HepG2 (cell line): Measurements from ENCODE around the gene CBX2. TPM values are rescaled to one million over a fixed set of nuclear protein-coding genes. Genes with fewer than 3 reads are reported as not detected.

Experiments used
- BRD4 ChIP-seq: sonication (generic); formaldehyde crosslinking; IDR thresholded peaks from 2 replicates; pipeline ENCODE4 v1.4.0; 2020; ENCODE audit warnings: missing genetic modification reagents
- CEBPG ChIP-seq: IDR thresholded peaks from 2 replicates; pipeline ENCODE4 v1.6.1; 2016
- EED ChIP-seq: sonication (generic); formaldehyde crosslinking; IDR thresholded peaks from 2 replicates; pipeline ENCODE4 v1.5.0; 2020; ENCODE audit warnings: mild to moderate bottlenecking, missing genetic modification reagents
- HNF4G ChIP-seq, 2 experiments: sonication (generic) in 1 of 2; formaldehyde crosslinking in 1 of 2; IDR thresholded peaks; 2 replicates each; pipeline versions ENCODE4 v1.4.0 to v1.6.1; 2011 to 2020; ENCODE audit warnings: borderline replicate concordance in 2 of 2, low read depth in 2 of 2, mild to moderate bottlenecking in 2 of 2, low read length in 1 of 2, missing genetic modification reagents in 1 of 2, moderate library complexity in 1 of 2
- HNRNPL ChIP-seq: fragments of 200-400 bp; formaldehyde crosslinking; IDR thresholded peaks from 2 replicates; pipeline ENCODE4 v1.6.1; 2017; ENCODE audit warnings: mild to moderate bottlenecking, low read depth, low read length
- KDM3A ChIP-seq: IDR thresholded peaks from 2 replicates; pipeline ENCODE4 v1.6.1; 2018; ENCODE audit warnings: low read depth, missing compliant biosample characterization
- NCOA2 ChIP-seq: sonication (generic); formaldehyde crosslinking; IDR thresholded peaks from 2 replicates; pipeline ENCODE4 v1.8.0; 2022; ENCODE audit warnings: inconsistent platforms
- NFIB ChIP-seq: sonication (generic); formaldehyde crosslinking; IDR thresholded peaks from 2 replicates; pipeline ENCODE4 v1.9.0; 2021; ENCODE audit warnings: missing genetic modification reagents, mild to moderate bottlenecking, borderline replicate concordance
- NR2C2 ChIP-seq: sonication (generic); formaldehyde crosslinking; IDR thresholded peaks from 2 replicates; pipeline ENCODE4 v1.4.0; 2020; ENCODE audit warnings: missing genetic modification reagents, mild to moderate bottlenecking, moderate library complexity, borderline replicate concordance
- NR2F6 ChIP-seq, 2 experiments: IDR thresholded peaks; 2 replicates each; pipeline ENCODE4 v1.6.1; 2016; ENCODE audit warnings: antibody characterized with exemption in 1 of 2, mild to moderate bottlenecking in 1 of 2
- SATB2 ChIP-seq: sonication (generic); formaldehyde crosslinking; IDR thresholded peaks from 2 replicates; pipeline ENCODE4 v1.5.0; 2020; ENCODE audit warnings: missing genetic modification reagents
- SRSF9 ChIP-seq: fragments of 200-400 bp; formaldehyde crosslinking; IDR thresholded peaks from 2 replicates; pipeline ENCODE4 v1.6.1; 2018; ENCODE audit warnings: borderline replicate concordance, mild to moderate bottlenecking, low read depth, low read length; ENCODE audit not compliant: insufficient read depth, poor library complexity, severe bottlenecking
- SSRP1 ChIP-seq: IDR thresholded peaks from 2 replicates; pipeline ENCODE4 v1.6.1; 2016; ENCODE audit warnings: control low read depth
- TOE1 ChIP-seq: sonication (generic); formaldehyde crosslinking; IDR thresholded peaks from 2 replicates; pipeline ENCODE4 v1.4.0; 2020; ENCODE audit warnings: mild to moderate bottlenecking, missing genetic modification reagents
- ZBTB46 ChIP-seq: sonication (generic); formaldehyde crosslinking; IDR thresholded peaks from 2 replicates; pipeline ENCODE4 v1.4.0; 2020; ENCODE audit warnings: mild to moderate bottlenecking, missing genetic modification reagents, borderline replicate concordance
- ZC3H13 ChIP-seq: sonication (generic); formaldehyde crosslinking; IDR thresholded peaks from 2 replicates; pipeline ENCODE4 v1.8.1; 2023; ENCODE audit warnings: mild to moderate bottlenecking, missing genetic modification reagents, moderate library complexity
- ZIK1 ChIP-seq: sonication (generic); formaldehyde crosslinking; IDR thresholded peaks from 2 replicates; pipeline ENCODE4 v1.5.0; 2020; ENCODE audit warnings: mild to moderate bottlenecking, low read depth, missing genetic modification reagents, borderline replicate concordance
- ZKSCAN1 ChIP-seq: fragments of 150-350 bp; IDR thresholded peaks from 2 replicates; pipeline ENCODE4 v1.6.1; 2014; ENCODE audit warnings: low read length
- ZNF101 ChIP-seq: sonication (generic); formaldehyde crosslinking; IDR thresholded peaks from 2 replicates; pipeline ENCODE4 v1.4.0; 2020; ENCODE audit warnings: mild to moderate bottlenecking, low read depth, missing genetic modification reagents, borderline replicate concordance
- ZNF3 ChIP-seq: IDR thresholded peaks from 2 replicates; pipeline ENCODE4 v1.7.0; 2017; ENCODE audit warnings: inconsistent platforms
- ZNF337 ChIP-seq: sonication (generic); formaldehyde crosslinking; IDR thresholded peaks from 2 replicates; pipeline ENCODE4 v1.5.1; 2020; ENCODE audit warnings: missing genetic modification reagents, low read depth, mild to moderate bottlenecking, borderline replicate concordance
- ZNF546 ChIP-seq: sonication (generic); formaldehyde crosslinking; conservative IDR thresholded peaks from 2 replicates; pipeline ENCODE4 v1.8.1; 2023; ENCODE audit warnings: mild to moderate bottlenecking, missing genetic modification reagents
- ZNF672 ChIP-seq: sonication (generic); formaldehyde crosslinking; IDR thresholded peaks from 2 replicates; pipeline ENCODE4 v1.8.1; 2022; ENCODE audit warnings: missing genetic modification reagents
- ZNF790 ChIP-seq: sonication (generic); formaldehyde crosslinking; IDR thresholded peaks from 2 replicates; pipeline ENCODE4 v1.8.0; 2022; ENCODE audit warnings: missing genetic modification reagents, mild to moderate bottlenecking, borderline replicate concordance
- polyA plus RNA-seq, 8 experiments: library from polyadenylated mRNA; depleted of rRNA in 3 of 8; stranded (reverse) in 7 of 8; unstranded in 1 of 8; fragments of >200 nt; fragmentation: Illumina TruSeq in 4 of 8; extraction: Trizol in 4 of 8; gene quantifications; 2 replicates each; pipeline versions ENCODE4 v1.2.1 to v1.2.3, GENCODE V29; 2011 to 2016; ENCODE audit warnings: low read depth in 4 of 8, missing spikeins in 1 of 8, mixed read lengths in 1 of 8; ENCODE audit not compliant: insufficient read depth in 1 of 8
- total RNA-seq, 5 experiments: library from RNA; depleted of rRNA; stranded (reverse); fragments of >200 nt; fragmentation: Illumina TruSeq; extraction: Trizol; gene quantifications; 2 replicates each; pipeline ENCODE4 v1.2.3, GENCODE V29; 2016; ENCODE audit warnings: low read depth in 1 of 5
- TF ChIP-seq, protein P1 (sequence below): sonication (generic); formaldehyde crosslinking; IDR thresholded peaks from 2 replicates; pipeline ENCODE4 v1.8.1; 2023; ENCODE audit warnings: mild to moderate bottlenecking, missing genetic modification reagents

CBX2 gene
- total and polyA plus RNA-seq, 2 of the 13 experiments (the other 11 are each of a cell fraction or from before 2014, with no cell fraction given): 14.5 to 31.1 TPM

DNA sequence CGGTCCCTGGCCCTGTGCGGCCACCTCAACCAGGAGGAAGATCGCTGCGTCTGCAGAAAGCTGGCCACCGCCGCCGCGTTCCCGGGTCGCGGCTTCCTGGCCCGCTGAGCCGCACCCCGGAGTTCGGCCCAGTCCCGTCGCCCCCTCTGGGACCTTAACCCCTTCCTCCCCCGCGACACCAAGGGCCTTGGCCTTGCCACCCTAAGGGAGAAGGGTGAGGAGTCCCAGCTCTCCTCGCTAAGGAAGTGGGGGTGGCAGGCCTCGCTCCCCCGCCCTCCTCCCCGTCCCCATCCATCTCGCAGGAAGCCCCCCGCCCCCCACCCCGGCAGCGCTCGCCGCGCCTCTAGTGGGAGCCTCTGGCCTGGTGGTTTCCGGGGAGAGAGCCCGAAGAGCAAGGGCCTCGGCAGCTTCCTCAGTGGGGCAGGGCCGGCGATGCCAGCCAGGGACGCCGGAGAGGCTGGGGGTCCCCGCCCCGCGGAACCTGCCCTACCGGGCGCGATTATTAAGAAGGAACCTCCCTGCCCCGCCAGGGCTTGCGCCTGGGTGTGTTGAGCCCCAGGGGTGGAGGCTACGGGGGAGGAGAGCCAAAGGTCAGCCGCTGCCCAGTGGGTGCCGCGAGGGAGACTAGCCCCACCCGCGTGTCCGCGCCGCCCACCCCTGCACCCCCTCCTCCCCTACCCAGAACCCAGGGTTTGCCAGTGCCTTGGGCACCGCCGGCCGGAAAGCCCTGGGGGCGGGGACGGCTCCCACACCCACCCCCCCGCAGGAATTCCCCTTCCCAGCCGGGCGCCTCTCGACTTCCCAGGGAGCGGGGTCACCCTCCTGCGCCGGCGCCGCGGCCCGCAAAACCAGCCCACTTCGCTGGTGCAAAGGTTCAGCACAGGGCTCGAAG lies 54.5 kb downstream of the CBX2 start (continued):
- TF ChIP-seq SATB2 (0 out of 2 replicates have a peak, but pooled peaks have one; percentile 72), ZNF337 (CRISPR knock-in tag) (peak; percentile 64; the same call in 1 of the 2 replicates), SRSF9 (no peak), KDM3A (CRISPR knock-in tag) (peak; percentile 63; the same call in 1 of the 2 replicates), BRD4 (peak; percentile 81), ZNF101 (CRISPR knock-in tag) (no peak), NR2F6 (IDR thresholded peaks at IDR 0.05) (peak; percentile 6), NR2F6 (CRISPR knock-in tag; IDR thresholded peaks at IDR 0.05) (peak; percentile 80), NFIB (CRISPR knock-in tag) (no peak), ZC3H13 (CRISPR knock-in tag) (peak; percentile 100), ZNF546 (CRISPR knock-in tag) (peak; percentile 92), ZNF790 (no peak), NR2C2 (CRISPR knock-in tag) (no peak), ZIK1 (CRISPR knock-in tag) (peak; percentile 84; the same call in 1 of the 2 replicates), SSRP1 (peak; percentile 14; the same call in 1 of the 2 replicates), ZBTB46 (no peak), HNF4G (IDR thresholded peaks at IDR 0.05; ENCODE audit: borderline replicate concordance, low read depth, low read length) (peak; percentile 51; the same call in 1 of the 2 replicates), HNF4G (CRISPR knock-in tag; IDR thresholded peaks at IDR 0.05; ENCODE audit: borderline replicate concordance, low read depth) (peak; percentile 27; the same call in 1 of the 2 replicates), TOE1 (no peak), HNRNPL (peak; percentile 98), EED (CRISPR knock-in tag) (peak; percentile 47; the same call in 1 of the 2 replicates), ZNF672 (CRISPR knock-in tag) (no peak), NCOA2 (CRISPR knock-in tag) (no peak), ZNF3 (CRISPR knock-in tag) (no peak), ZKSCAN1 (no peak), CEBPG (CRISPR knock-in tag) (0 out of 2 replicates have a peak, but pooled peaks have one; percentile 4)
- TF ChIP-seq, protein P1, sequence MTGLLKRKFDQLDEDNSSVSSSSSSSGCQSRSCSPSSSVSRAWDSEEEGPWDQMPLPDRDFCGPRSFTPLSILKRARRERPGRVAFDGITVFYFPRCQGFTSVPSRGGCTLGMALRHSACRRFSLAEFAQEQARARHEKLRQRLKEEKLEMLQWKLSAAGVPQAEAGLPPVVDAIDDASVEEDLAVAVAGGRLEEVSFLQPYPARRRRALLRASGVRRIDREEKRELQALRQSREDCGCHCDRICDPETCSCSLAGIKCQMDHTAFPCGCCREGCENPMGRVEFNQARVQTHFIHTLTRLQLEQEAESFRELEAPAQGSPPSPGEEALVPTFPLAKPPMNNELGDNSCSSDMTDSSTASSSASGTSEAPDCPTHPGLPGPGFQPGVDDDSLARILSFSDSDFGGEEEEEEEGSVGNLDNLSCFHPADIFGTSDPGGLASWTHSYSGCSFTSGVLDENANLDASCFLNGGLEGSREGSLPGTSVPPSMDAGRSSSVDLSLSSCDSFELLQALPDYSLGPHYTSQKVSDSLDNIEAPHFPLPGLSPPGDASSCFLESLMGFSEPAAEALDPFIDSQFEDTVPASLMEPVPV (CRISPR knock-in tag): peak; percentile 69; the same call in 1 of the 2 replicates
